HEK293 (cell line): ENCODE data around the gene DMPK.
"Not testable (repeated sequence)": the region's sequence is repeated elsewhere in the genome, so short reads cannot be mapped to it uniquely, and the experiment has no call there.

Experiments used
- CTCF ChIA-PET: fragments of 350-600 bp; formaldehyde crosslinking; extraction: SDS; loops from one replicate; lab custom pipeline; 2021; ENCODE audit warnings: antibody characterized with exemption; lab: Yijun Ruan, JAX
- POLR2A ChIA-PET: fragments of 300-600 bp; formaldehyde crosslinking; extraction: SDS; loops from one replicate; lab custom pipeline; 2020; ENCODE audit warnings: antibody characterized with exemption, inconsistent platforms; lab: Yijun Ruan, JAX
- H3K27ac ChIP-seq: fragments of 200-500 bp; sonication (Bioruptor generic); 2 replicates; pipeline ENCODE4 v1.5.1; 2014; ENCODE audit warnings: low read depth, low read length, control low read depth, inconsistent platforms; ENCODE audit errors: extremely low read depth
- H3K36me3 ChIP-seq, 2 experiments: fragments of 200-500 bp in 1 of 2; sonication (Bioruptor generic) in 1 of 2; 1 replicate in 1 of 2; 2 replicates in 1 of 2; pipeline ENCODE4 v1.5.1; 2014 to 2017; ENCODE audit warnings: inconsistent platforms in 2 of 2, low read length in 2 of 2; ENCODE audit not compliant: control insufficient read depth in 2 of 2, insufficient read depth in 1 of 2
- H3K4me1 ChIP-seq: fragments of 200-500 bp; sonication (Bioruptor generic); 2 replicates; pipeline ENCODE4 v1.5.1; 2014; ENCODE audit warnings: mild to moderate bottlenecking, low read length, inconsistent platforms; ENCODE audit not compliant: control insufficient read depth, insufficient read depth
- H3K4me3 ChIP-seq: 2 replicates; pipeline ENCODE4 v1.5.1; 2011; ENCODE audit warnings: low read depth, mild to moderate bottlenecking, control low read depth, low read length, moderate library complexity
- H3K9me3 ChIP-seq: fragments of 200-500 bp; sonication (Bioruptor generic); 2 replicates; pipeline ENCODE4 v1.5.1; 2014; ENCODE audit warnings: low read depth, low read length, inconsistent platforms; ENCODE audit not compliant: control insufficient read depth, insufficient read depth
- EGR2 ChIP-seq: fragments of 450-650 bp; formaldehyde crosslinking; IDR thresholded peaks from 2 replicates; pipeline ENCODE4 v1.5.1; 2016; ENCODE audit warnings: low read depth, missing biosample characterization, missing genetic modification characterization
- GLIS1 ChIP-seq: fragments of 450-650 bp; formaldehyde crosslinking; IDR thresholded peaks from 2 replicates; pipeline ENCODE4 v1.5.1; 2016; ENCODE audit warnings: missing biosample characterization, missing genetic modification characterization
- KLF1 ChIP-seq: fragments of 450-650 bp; formaldehyde crosslinking; IDR thresholded peaks from 2 replicates; pipeline ENCODE4 v1.5.1; 2016; ENCODE audit warnings: missing biosample characterization, missing genetic modification characterization
- KLF17 ChIP-seq: fragments of 450-650 bp; formaldehyde crosslinking; IDR thresholded peaks from 2 replicates; pipeline ENCODE4 v1.5.1; 2016; ENCODE audit warnings: missing biosample characterization, missing genetic modification characterization
- YY2 ChIP-seq: fragments of 450-650 bp; formaldehyde crosslinking; IDR thresholded peaks from 2 replicates; pipeline ENCODE4 v1.5.1; 2016; ENCODE audit warnings: missing biosample characterization, missing genetic modification characterization
- ZFHX2 ChIP-seq: fragments of 450-650 bp; formaldehyde crosslinking; conservative IDR thresholded peaks from 2 replicates; pipeline ENCODE4 v1.5.1; 2016; ENCODE audit warnings: missing biosample characterization, missing genetic modification characterization
- ZFP69B ChIP-seq: fragments of 450-650 bp; formaldehyde crosslinking; IDR thresholded peaks from 2 replicates; pipeline ENCODE4 v1.5.1; 2016; ENCODE audit warnings: missing biosample characterization, missing genetic modification characterization
- ZNF112 ChIP-seq: fragments of 450-650 bp; formaldehyde crosslinking; IDR thresholded peaks from 2 replicates; pipeline ENCODE4 v1.5.0; 2017; ENCODE audit warnings: missing biosample characterization, missing genetic modification characterization
- ZNF324 ChIP-seq: fragments of 450-650 bp; formaldehyde crosslinking; IDR thresholded peaks from 2 replicates; pipeline ENCODE4 v1.5.1; 2016; ENCODE audit warnings: missing biosample characterization, missing genetic modification characterization
- ZNF404 ChIP-seq: fragments of 450-650 bp; formaldehyde crosslinking; IDR thresholded peaks from 2 replicates; pipeline ENCODE4 v1.5.1; 2017; ENCODE audit warnings: missing biosample characterization, missing genetic modification characterization
- ZNF449 ChIP-seq: fragments of 450-650 bp; formaldehyde crosslinking; IDR thresholded peaks from 2 replicates; pipeline ENCODE4 v1.5.1; 2017; ENCODE audit warnings: missing biosample characterization, mild to moderate bottlenecking, missing genetic modification characterization, moderate library complexity
- ZNF544 ChIP-seq: fragments of 450-650 bp; formaldehyde crosslinking; IDR thresholded peaks from 2 replicates; pipeline ENCODE4 v1.5.0; 2017; ENCODE audit warnings: missing biosample characterization, missing genetic modification characterization
- ZNF600 ChIP-seq: fragments of 450-650 bp; formaldehyde crosslinking; IDR thresholded peaks from 2 replicates; pipeline ENCODE4 v1.5.1; 2016; ENCODE audit warnings: missing biosample characterization, missing genetic modification characterization
- ZNF658 ChIP-seq: fragments of 450-650 bp; formaldehyde crosslinking; IDR thresholded peaks from 2 replicates; pipeline ENCODE4; 2016; ENCODE audit warnings: missing biosample characterization, missing genetic modification characterization
- ZNF768 ChIP-seq: fragments of 450-650 bp; formaldehyde crosslinking; IDR thresholded peaks from 2 replicates; pipeline ENCODE4 v1.5.1; 2018; ENCODE audit warnings: missing biosample characterization, mild to moderate bottlenecking, missing genetic modification characterization
- TF ChIP-seq, protein P1 (sequence below): fragments of 450-650 bp; formaldehyde crosslinking; IDR thresholded peaks from 2 replicates; pipeline ENCODE4 v1.5.1; 2017; ENCODE audit warnings: missing biosample characterization, missing genetic modification characterization
- TF ChIP-seq, protein P2 (sequence below): fragments of 450-650 bp; formaldehyde crosslinking; IDR thresholded peaks from 2 replicates; pipeline ENCODE4 v1.5.1; 2016; ENCODE audit warnings: missing biosample characterization, missing genetic modification characterization

DMPK gene

GRCh38 chr19:45801603-45802175 lies 19.4 kb upstream of the DMPK start:
- H3K4me3 ChIP-seq, result no peak overlapping the region
- H3K4me1 ChIP-seq, result peaks cover 2% of the 10 kb centered on the region; the same call in 1 of the 2 replicates
- peak; percentile 45; the same call in 1 of the 2 replicates for TF ChIP-seq ZNF112 (tag by site-specific recombination)
- TF ChIP-seq KLF1 (tag by site-specific recombination), result peak; percentile 50; the same call in 1 of the 2 replicates
- no peak for TF ChIP-seq ZNF404
- peak; percentile 44 for TF ChIP-seq YY2 (tag by site-specific recombination)
- peak; percentile 56; the same call in 1 of the 2 replicates for TF ChIP-seq ZNF544
- no peak for TF ChIP-seq GLIS1 (tag by site-specific recombination)
- TF ChIP-seq, protein P1, sequence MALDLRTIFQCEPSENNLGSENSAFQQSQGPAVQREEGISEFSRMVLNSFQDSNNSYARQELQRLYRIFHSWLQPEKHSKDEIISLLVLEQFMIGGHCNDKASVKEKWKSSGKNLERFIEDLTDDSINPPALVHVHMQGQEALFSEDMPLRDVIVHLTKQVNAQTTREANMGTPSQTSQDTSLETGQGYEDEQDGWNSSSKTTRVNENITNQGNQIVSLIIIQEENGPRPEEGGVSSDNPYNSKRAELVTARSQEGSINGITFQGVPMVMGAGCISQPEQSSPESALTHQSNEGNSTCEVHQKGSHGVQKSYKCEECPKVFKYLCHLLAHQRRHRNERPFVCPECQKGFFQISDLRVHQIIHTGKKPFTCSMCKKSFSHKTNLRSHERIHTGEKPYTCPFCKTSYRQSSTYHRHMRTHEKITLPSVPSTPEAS (tag by site-specific recombination), result peak; percentile 69
- TF ChIP-seq, all 188 proteins: peak for 5
- no peaks in the 10 kb centered on the region for H3K36me3 ChIP-seq
- no peaks in the 10 kb centered on the region for H3K9me3 ChIP-seq
- ChIA-PET CTCF (interaction anchor here (0.6 to 8.7 kb wide), 6 partner anchors 9 to 347 kb away, joined by 3 to 80 read pairs (median 4); partner anchors contain the start of gene SIX5), POLR2A (interaction anchor here (1.7 kb wide), 1 partner anchor 9 kb away, joined by 4 read pairs; no protein-coding TSS in a partner anchor)
- no peak overlapping the region for H3K27ac ChIP-seq

GRCh38 chr19:45800070-45800553 lies 17.8 kb upstream of the DMPK start:
- ChIA-PET CTCF (interaction anchor here (0.6 to 8.7 kb wide), 17 partner anchors 13 to 570 kb away, joined by 3 to 80 read pairs (median 4); partner anchors contain the start of genes SIX5 and SYMPK), POLR2A (interaction anchor here (0.5 to 2.0 kb wide), 5 partner anchors 15 to 108 kb away, joined by 3 to 37 read pairs (median 4); partner anchors contain the start of genes QPCTL, SIX5 and SNRPD2)
- peaks cover 2% of the 10 kb centered on the region; the same call in 1 of the 2 replicates for H3K4me1 ChIP-seq
- no peaks in the 10 kb centered on the region for H3K36me3 ChIP-seq
- H3K4me3 ChIP-seq, result no peak overlapping the region
- H3K27ac ChIP-seq, result no peak overlapping the region
- no peaks in the 10 kb centered on the region for H3K9me3 ChIP-seq
- 0 out of 2 replicates have a peak, but pooled peaks have one; percentile 31 for TF ChIP-seq ZNF768 (tag by site-specific recombination)
- TF ChIP-seq KLF17, result no peak
- peak; percentile 58 for TF ChIP-seq ZFHX2
- no peak for TF ChIP-seq ZNF324 (tag by site-specific recombination)
- TF ChIP-seq EGR2 (tag by site-specific recombination), result peak; percentile 62; the same call in 1 of the 2 replicates
- peak; percentile 89 for TF ChIP-seq ZNF600 (tag by site-specific recombination)
- 0 out of 2 replicates have a peak, but pooled peaks have one; percentile 15 for TF ChIP-seq ZNF449 (tag by site-specific recombination)
- 0 out of 2 replicates have a peak, but pooled peaks have one; percentile 56 for TF ChIP-seq ZFP69B (tag by site-specific recombination)
- TF ChIP-seq, protein P2, sequence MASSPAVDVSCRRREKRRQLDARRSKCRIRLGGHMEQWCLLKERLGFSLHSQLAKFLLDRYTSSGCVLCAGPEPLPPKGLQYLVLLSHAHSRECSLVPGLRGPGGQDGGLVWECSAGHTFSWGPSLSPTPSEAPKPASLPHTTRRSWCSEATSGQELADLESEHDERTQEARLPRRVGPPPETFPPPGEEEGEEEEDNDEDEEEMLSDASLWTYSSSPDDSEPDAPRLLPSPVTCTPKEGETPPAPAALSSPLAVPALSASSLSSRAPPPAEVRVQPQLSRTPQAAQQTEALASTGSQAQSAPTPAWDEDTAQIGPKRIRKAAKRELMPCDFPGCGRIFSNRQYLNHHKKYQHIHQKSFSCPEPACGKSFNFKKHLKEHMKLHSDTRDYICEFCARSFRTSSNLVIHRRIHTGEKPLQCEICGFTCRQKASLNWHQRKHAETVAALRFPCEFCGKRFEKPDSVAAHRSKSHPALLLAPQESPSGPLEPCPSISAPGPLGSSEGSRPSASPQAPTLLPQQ, result peak; percentile 92
- TF ChIP-seq ZNF658 (tag by site-specific recombination), result no peak
- TF ChIP-seq, all 188 proteins: peak for 7

- ChIA-PET POLR2A (interaction anchor here (0.6 to 2.0 kb wide), 6 partner anchors 15 to 107 kb away, joined by 3 to 37 read pairs (median 4); partner anchors contain the start of genes DMPK, QPCTL, SIX5 and SNRPD2), CTCF (interaction anchor here (0.7 to 8.7 kb wide), 28 partner anchors 9 to 279 kb away, joined by 3 to 80 read pairs (median 4); partner anchors contain the start of genes QPCTL, SIX5, SNRPD2 and SYMPK)
These were observed 17.3 kb upstream of the DMPK start for GRCh38 chr19:45799541-45799940.

More at GRCh38 chr19:45799541-45799940, 17.3 kb upstream of the DMPK start:
- not testable (repeated sequence) for H3K4me3 ChIP-seq, H3K27ac ChIP-seq, H3K9me3 ChIP-seq, H3K36me3 ChIP-seq, H3K4me1 ChIP-seq
